ENCODE results near the gene MRPS7.
A peak's percentile ranks its signal among the peaks of the same experiment; 100 is the strongest.

Gene MRPS7

GRCh38 chr17:75238020-75238580 lies 23.6 kb upstream of the MRPS7 start:
- Histone ChIP-seq H3K36me3 (ENCODE audit: control insufficient read depth, insufficient read depth, low read length, severe bottlenecking) (peaks cover 78% of the 10 kb centered on the region), H3K27me3 (replicated peaks; ENCODE audit: control insufficient read depth, insufficient read depth, low read length) (no peaks in the 10 kb centered on the region), H3K4me3 (ENCODE audit: low read length) (no peak overlapping the region), H3K9me3 (ENCODE audit: control insufficient read depth, low read length) (no peaks in the 10 kb centered on the region), H3K9ac (ENCODE audit: low read length) (no peak overlapping the region), H3K4me1 (ENCODE audit: control insufficient read depth, insufficient read depth, low read length) (peaks cover 40% of the 10 kb centered on the region)
- no peak for DNase-seq (ENCODE audit: low read depth)

- Histone ChIP-seq H3K9ac (ENCODE audit: low read length) (no peak overlapping the region), H3K36me3 (ENCODE audit: control insufficient read depth, insufficient read depth, low read length, severe bottlenecking) (peaks cover 84% of the 10 kb centered on the region), H3K27me3 (replicated peaks; ENCODE audit: control insufficient read depth, insufficient read depth, low read length) (no peaks in the 10 kb centered on the region), H3K9me3 (ENCODE audit: control insufficient read depth, low read length) (no peaks in the 10 kb centered on the region), H3K4me1 (ENCODE audit: control insufficient read depth, insufficient read depth, low read length) (peaks cover 40% of the 10 kb centered on the region), H3K4me3 (ENCODE audit: low read length) (no peak overlapping the region)
- DNase-seq (ENCODE audit: low read depth): peak; percentile 73
Observed at GRCh38 chr17:75238684-75239191, 22.9 kb upstream of the MRPS7 start.

DNA sequence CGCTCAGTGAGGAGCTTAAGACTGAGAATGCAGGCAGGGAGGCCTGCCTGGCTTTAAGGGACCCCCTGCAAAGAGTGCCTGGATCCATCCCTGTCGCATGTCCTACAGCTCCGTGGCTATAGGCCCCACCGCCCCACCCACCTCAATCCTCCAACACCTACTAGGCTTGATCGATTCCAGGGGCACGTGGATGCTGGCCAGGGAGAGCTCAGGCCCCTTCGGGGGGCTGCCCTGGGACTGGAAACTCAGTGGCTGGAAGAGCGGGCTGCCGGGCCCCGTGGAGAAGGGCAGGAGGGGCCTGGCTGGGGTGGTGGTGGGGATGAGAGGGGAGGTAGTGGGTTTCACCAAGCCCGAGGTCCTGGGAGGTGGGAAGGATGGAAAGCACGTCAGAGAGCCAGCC lies 22.5 kb upstream of the MRPS7 start:
- DNase-seq (ENCODE audit: low read depth): no peak
- peaks cover 87% of the 10 kb centered on the region for H3K36me3 ChIP-seq (ENCODE audit: control insufficient read depth, insufficient read depth, low read length, severe bottlenecking)
- peaks cover 40% of the 10 kb centered on the region for H3K4me1 ChIP-seq (ENCODE audit: control insufficient read depth, insufficient read depth, low read length)
- no peak overlapping the region for H3K4me3 ChIP-seq (ENCODE audit: low read length)
- no peaks in the 10 kb centered on the region for H3K27me3 ChIP-seq (replicated peaks; ENCODE audit: control insufficient read depth, insufficient read depth, low read length)
- H3K9me3 ChIP-seq (ENCODE audit: control insufficient read depth, low read length): no peaks in the 10 kb centered on the region
- H3K9ac ChIP-seq (ENCODE audit: low read length): no peak overlapping the region

DNA sequence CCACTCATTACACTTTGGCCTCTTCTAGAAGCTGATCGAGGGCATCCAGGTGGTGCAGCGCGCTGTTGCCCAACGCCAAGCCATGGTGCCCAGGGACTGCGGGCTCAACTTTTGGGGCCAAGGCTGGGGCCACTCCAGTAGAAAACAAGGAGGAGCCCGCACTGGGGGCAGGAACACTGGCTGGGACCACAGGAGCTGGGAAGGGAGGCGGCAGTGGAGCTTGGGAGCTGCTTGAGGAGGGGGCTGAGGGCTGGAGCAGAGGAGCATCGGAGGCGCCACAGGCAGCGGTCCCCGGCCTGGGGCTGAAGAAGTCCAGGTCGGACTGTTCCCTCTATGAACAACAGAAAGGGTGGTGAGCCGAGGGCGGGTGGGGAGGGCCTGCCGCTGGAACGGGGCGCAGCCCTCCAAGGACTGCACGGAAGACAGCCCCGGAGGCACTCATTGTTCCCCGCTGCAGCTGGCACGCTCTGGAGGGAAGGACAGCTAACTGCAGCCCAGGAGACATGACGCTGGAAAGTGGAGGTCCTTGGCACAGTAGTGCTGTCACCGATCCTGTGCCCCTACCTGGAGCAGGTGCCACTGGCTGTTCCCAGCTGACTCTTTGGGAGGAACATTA lies 21.8 kb upstream of the MRPS7 start:
- H3K36me3 ChIP-seq (ENCODE audit: control insufficient read depth, insufficient read depth, low read length, severe bottlenecking): peaks cover 87% of the 10 kb centered on the region
- H3K4me3 ChIP-seq (ENCODE audit: low read length): no peak overlapping the region
- H3K9me3 ChIP-seq (ENCODE audit: control insufficient read depth, low read length): no peaks in the 10 kb centered on the region
- DNase-seq (ENCODE audit: low read depth): no peak
- H3K9ac ChIP-seq (ENCODE audit: low read length): peak overlapping the region; percentile 61
- H3K27me3 ChIP-seq (replicated peaks; ENCODE audit: control insufficient read depth, insufficient read depth, low read length): no peaks in the 10 kb centered on the region
- H3K4me1 ChIP-seq (ENCODE audit: control insufficient read depth, insufficient read depth, low read length): peaks cover 40% of the 10 kb centered on the region

DNA sequence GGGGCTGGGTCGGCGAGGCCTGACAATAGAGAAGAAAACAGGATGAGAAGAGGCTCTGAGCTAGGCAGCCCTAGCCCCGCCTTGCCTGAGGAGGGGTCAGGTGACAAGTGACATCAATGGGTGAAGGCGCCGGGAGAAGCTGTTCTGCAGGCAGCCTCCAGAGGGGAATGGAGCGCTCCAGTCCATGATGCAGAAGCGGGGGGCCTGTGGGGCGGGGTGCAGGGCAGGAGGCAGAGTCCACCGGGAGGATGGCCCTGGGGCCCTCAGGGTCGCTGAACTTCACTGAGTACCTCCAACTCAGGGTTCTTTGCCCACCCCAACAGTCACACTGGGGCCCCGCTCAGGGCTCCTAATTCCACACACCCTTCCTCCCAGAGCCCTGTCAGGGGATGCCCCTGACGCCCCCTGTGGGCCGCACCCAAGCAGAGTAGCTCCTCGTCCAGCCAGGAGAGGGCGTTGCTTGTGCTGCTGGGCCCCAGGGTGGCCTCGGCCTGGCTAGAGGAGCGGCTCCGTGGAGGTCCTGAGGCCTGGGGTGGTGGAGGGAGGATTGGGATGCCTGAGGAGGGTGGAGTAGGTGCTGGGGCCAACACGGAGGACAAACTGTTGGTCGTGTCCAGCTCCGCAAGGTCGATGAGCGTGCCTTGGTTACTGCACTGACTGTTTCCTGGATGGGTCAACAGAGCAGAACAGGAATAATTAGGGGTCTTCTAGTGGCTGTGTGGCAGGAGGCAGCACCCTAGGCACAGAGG lies 21.1 kb upstream of the MRPS7 start:
- Histone ChIP-seq H3K4me3 (ENCODE audit: low read length) (peak overlapping the region; percentile 0), H3K4me1 (ENCODE audit: control insufficient read depth, insufficient read depth, low read length) (peaks cover 40% of the 10 kb centered on the region), H3K27me3 (replicated peaks; ENCODE audit: control insufficient read depth, insufficient read depth, low read length) (no peaks in the 10 kb centered on the region), H3K9ac (ENCODE audit: low read length) (peak overlapping the region; percentile 61), H3K36me3 (ENCODE audit: control insufficient read depth, insufficient read depth, low read length, severe bottlenecking) (peaks cover 87% of the 10 kb centered on the region), H3K9me3 (ENCODE audit: control insufficient read depth, low read length) (no peaks in the 10 kb centered on the region)
- DNase-seq (ENCODE audit: low read depth): peak; percentile 54

DNA sequence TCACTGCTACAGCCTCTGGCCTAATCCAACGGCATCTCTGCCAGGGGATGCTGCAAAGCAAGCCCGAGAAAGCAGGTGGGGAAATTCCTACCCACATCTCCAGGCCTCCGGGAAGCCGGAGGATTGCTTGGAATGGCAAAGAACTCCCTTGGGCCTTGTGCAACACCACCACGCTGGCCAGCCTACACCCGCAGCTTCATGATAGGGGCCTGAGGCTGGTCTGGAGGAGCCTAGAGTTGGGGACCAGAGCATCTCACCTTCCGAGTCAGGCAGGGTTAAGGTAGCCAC lies 20.6 kb upstream of the MRPS7 start:
- H3K36me3 ChIP-seq (ENCODE audit: control insufficient read depth, insufficient read depth, low read length, severe bottlenecking): peaks cover 87% of the 10 kb centered on the region
- peak; percentile 9 for DNase-seq (ENCODE audit: low read depth)
- H3K4me3 ChIP-seq (ENCODE audit: low read length): peak overlapping the region; percentile 29
- no peaks in the 10 kb centered on the region for H3K9me3 ChIP-seq (ENCODE audit: control insufficient read depth, low read length)
- H3K4me1 ChIP-seq (ENCODE audit: control insufficient read depth, insufficient read depth, low read length): peaks cover 44% of the 10 kb centered on the region
- peak overlapping the region; percentile 61 for H3K9ac ChIP-seq (ENCODE audit: low read length)
- no peaks in the 10 kb centered on the region for H3K27me3 ChIP-seq (replicated peaks; ENCODE audit: control insufficient read depth, insufficient read depth, low read length)

- Histone ChIP-seq H3K4me1 (ENCODE audit: control insufficient read depth, insufficient read depth, low read length) (peaks cover 46% of the 10 kb centered on the region), H3K9me3 (ENCODE audit: control insufficient read depth, low read length) (no peaks in the 10 kb centered on the region), H3K27me3 (replicated peaks; ENCODE audit: control insufficient read depth, insufficient read depth, low read length) (no peaks in the 10 kb centered on the region), H3K4me3 (ENCODE audit: low read length) (peak overlapping the region; percentile 29), H3K9ac (ENCODE audit: low read length) (peak overlapping the region; percentile 61), H3K36me3 (ENCODE audit: control insufficient read depth, insufficient read depth, low read length, severe bottlenecking) (peaks cover 87% of the 10 kb centered on the region)
- no peak for DNase-seq (ENCODE audit: low read depth)
Observed at GRCh38 chr17:75241502-75241901, 20.2 kb upstream of the MRPS7 start.

- H3K36me3 ChIP-seq (ENCODE audit: control insufficient read depth, insufficient read depth, low read length, severe bottlenecking): peaks cover 85% of the 10 kb centered on the region
- peak overlapping the region; percentile 61 for H3K9ac ChIP-seq (ENCODE audit: low read length)
- DNase-seq (ENCODE audit: low read depth): no peak
Observed at GRCh38 chr17:75241996-75242460, 19.7 kb upstream of the MRPS7 start.

GRCh38 chr17:75242461-75243042 lies 19.1 kb upstream of the MRPS7 start:
- H3K4me3 ChIP-seq (ENCODE audit: low read length): no peak overlapping the region
- no peaks in the 10 kb centered on the region for H3K9me3 ChIP-seq (ENCODE audit: control insufficient read depth, low read length)
- peaks cover 35% of the 10 kb centered on the region for H3K4me1 ChIP-seq (ENCODE audit: control insufficient read depth, insufficient read depth, low read length)
- DNase-seq (ENCODE audit: low read depth): no peak
- no peak overlapping the region for H3K9ac ChIP-seq (ENCODE audit: low read length)
- H3K36me3 ChIP-seq (ENCODE audit: control insufficient read depth, insufficient read depth, low read length, severe bottlenecking): peaks cover 80% of the 10 kb centered on the region
- no peaks in the 10 kb centered on the region for H3K27me3 ChIP-seq (replicated peaks; ENCODE audit: control insufficient read depth, insufficient read depth, low read length)

More at GRCh38 chr17:75241996-75242460, 19.7 kb upstream of the MRPS7 start:
- Histone ChIP-seq H3K27me3 (replicated peaks; ENCODE audit: control insufficient read depth, insufficient read depth, low read length) (no peaks in the 10 kb centered on the region), H3K9me3 (ENCODE audit: control insufficient read depth, low read length) (no peaks in the 10 kb centered on the region), H3K4me3 (ENCODE audit: low read length) (peak overlapping the region; percentile 20), H3K4me1 (ENCODE audit: control insufficient read depth, insufficient read depth, low read length) (peaks cover 41% of the 10 kb centered on the region)

- Histone ChIP-seq H3K4me3 (ENCODE audit: low read length) (no peak overlapping the region), H3K4me1 (ENCODE audit: control insufficient read depth, insufficient read depth, low read length) (peaks cover 37% of the 10 kb centered on the region), H3K27me3 (replicated peaks; ENCODE audit: control insufficient read depth, insufficient read depth, low read length) (no peaks in the 10 kb centered on the region), H3K36me3 (ENCODE audit: control insufficient read depth, insufficient read depth, low read length, severe bottlenecking) (peaks cover 62% of the 10 kb centered on the region), H3K9ac (ENCODE audit: low read length) (no peak overlapping the region), H3K9me3 (ENCODE audit: control insufficient read depth, low read length) (no peaks in the 10 kb centered on the region)
- DNase-seq (ENCODE audit: low read depth): no peak
Observed at GRCh38 chr17:75244133-75244866, 17.4 kb upstream of the MRPS7 start.

DNA sequence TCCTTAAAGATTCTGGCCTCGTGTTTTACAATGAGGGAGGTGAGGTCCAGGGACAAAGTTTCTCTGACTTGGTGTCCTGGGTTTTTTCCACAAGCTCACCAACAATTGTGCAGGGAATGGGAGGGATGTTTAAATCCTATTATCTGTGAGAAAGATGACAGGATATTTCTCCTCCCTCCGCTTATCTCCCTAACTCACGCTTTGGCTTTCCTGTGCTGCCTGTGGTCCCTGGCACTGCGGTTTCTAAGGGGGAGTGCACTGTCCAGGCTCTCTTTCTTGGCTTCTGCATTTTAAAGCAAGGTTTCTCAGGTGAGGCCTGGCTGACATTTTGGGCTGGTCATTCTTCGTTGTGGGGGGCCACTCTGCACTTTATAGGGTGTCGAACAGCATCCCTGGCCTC lies 16.7 kb upstream of the MRPS7 start:
- Histone ChIP-seq H3K36me3 (ENCODE audit: control insufficient read depth, insufficient read depth, low read length, severe bottlenecking) (peaks cover 56% of the 10 kb centered on the region), H3K4me1 (ENCODE audit: control insufficient read depth, insufficient read depth, low read length) (peaks cover 44% of the 10 kb centered on the region), H3K9me3 (ENCODE audit: control insufficient read depth, low read length) (no peaks in the 10 kb centered on the region), H3K4me3 (ENCODE audit: low read length) (no peak overlapping the region), H3K27me3 (replicated peaks; ENCODE audit: control insufficient read depth, insufficient read depth, low read length) (no peaks in the 10 kb centered on the region), H3K9ac (ENCODE audit: low read length) (no peak overlapping the region)
- no peak for DNase-seq (ENCODE audit: low read depth)
